ENCODE measurements around the gene FBXL14. TPM values are rescaled to one million over a fixed set of nuclear protein-coding genes. Genes with fewer than 3 reads are reported as not detected.

FBXL14 gene
- total RNA-seq, 4 donors from 2014 or later = 6.3 to 20.4 (median 12.7) TPM

DNA sequence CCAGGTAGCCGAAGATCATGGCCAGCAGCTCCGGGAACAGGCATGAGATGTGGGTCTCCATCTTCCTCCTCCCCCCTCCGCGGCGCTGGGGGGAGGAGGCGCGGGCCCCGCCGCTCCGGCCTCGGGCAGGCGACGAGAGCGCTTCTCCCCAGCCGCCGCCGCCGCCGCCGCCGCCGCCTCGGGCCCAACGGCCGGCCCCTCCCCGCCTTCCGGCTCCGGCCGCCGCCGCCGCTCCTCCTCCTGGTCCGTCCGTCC, 448 bp downstream of the FBXL14 start:
- Histone ChIP-seq H3K27me3 (no peaks in the 10 kb centered on the region), H3K36me3 (no peaks in the 10 kb centered on the region), H3K4me1 (peaks cover 2 to 53% (median 11%) of the 10 kb centered on the region in 4 donors), H3K4me3 (peak overlapping the region; percentile 61 to 91 (median 79)), H3K9me3 (no peaks in the 10 kb centered on the region), H3K27ac (peak overlapping the region; percentile 84 to 98 (median 96))
- no peak for DNase-seq
- TF ChIP-seq, protein P1, sequence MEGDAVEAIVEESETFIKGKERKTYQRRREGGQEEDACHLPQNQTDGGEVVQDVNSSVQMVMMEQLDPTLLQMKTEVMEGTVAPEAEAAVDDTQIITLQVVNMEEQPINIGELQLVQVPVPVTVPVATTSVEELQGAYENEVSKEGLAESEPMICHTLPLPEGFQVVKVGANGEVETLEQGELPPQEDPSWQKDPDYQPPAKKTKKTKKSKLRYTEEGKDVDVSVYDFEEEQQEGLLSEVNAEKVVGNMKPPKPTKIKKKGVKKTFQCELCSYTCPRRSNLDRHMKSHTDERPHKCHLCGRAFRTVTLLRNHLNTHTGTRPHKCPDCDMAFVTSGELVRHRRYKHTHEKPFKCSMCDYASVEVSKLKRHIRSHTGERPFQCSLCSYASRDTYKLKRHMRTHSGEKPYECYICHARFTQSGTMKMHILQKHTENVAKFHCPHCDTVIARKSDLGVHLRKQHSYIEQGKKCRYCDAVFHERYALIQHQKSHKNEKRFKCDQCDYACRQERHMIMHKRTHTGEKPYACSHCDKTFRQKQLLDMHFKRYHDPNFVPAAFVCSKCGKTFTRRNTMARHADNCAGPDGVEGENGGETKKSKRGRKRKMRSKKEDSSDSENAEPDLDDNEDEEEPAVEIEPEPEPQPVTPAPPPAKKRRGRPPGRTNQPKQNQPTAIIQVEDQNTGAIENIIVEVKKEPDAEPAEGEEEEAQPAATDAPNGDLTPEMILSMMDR (IDR thresholded peaks at IDR 0.05) = no peak
- TF ChIP-seq POLR2A (IDR thresholded peaks at IDR 0.05) = peak in 1 of 2 donors; percentile 40

DNA sequence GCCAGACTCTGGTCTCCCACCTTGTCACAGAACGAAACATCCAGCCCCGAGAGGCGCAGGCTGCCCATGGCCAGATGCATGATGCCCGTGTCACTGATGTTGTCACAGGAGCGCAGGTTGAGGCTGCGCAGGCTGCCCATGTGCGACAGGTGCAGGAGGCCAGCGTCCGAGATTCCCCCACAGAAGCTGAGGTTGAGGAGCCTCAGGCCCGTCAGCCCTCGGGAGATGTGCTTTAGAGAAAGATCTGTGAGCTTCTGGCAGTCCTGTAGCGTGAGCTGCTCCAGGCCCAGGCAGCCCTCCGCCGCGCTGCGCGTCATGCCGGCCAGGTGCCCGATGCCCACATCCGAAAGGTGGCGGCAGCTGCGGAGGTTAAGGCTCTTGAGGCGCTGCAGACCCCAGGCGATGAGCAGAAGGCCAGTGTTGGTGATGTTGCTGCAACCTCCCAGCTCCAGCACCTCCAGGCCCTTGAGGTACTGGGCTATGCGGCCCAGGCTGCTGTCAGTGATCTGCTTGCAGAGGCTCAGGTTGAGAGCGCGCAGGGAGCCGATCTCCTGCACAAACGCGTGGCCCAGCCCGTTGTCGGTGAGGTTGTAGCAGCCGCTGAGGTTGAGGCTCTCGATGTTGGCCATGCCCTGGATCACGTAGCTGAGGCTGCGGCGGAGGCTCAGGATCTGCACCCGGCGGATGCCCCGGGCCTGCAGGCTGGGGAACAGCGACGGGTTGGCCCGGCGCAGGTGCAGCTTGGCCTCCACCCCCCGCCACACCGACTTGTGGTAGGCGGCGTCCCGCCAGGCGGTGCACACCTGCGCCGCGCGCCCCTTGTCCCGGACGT, 991 bp downstream of the FBXL14 start:
- Histone ChIP-seq H3K27me3 (no peaks in the 10 kb centered on the region), H3K9me3 (no peaks in the 10 kb centered on the region), H3K4me3 (peak overlapping the region; percentile 61 to 91 (median 79)), H3K27ac (peak overlapping the region; percentile 84 to 98 (median 96)), H3K4me1 (peaks cover 2 to 54% (median 11%) of the 10 kb centered on the region in 4 donors), H3K36me3 (no peaks in the 10 kb centered on the region)
- TF ChIP-seq, protein P1 (IDR thresholded peaks at IDR 0.05) = no peak
- no peak for TF ChIP-seq POLR2A (IDR thresholded peaks at IDR 0.05)
- DNase-seq = peak; percentile 67 to 84 (median 84)

DNA sequence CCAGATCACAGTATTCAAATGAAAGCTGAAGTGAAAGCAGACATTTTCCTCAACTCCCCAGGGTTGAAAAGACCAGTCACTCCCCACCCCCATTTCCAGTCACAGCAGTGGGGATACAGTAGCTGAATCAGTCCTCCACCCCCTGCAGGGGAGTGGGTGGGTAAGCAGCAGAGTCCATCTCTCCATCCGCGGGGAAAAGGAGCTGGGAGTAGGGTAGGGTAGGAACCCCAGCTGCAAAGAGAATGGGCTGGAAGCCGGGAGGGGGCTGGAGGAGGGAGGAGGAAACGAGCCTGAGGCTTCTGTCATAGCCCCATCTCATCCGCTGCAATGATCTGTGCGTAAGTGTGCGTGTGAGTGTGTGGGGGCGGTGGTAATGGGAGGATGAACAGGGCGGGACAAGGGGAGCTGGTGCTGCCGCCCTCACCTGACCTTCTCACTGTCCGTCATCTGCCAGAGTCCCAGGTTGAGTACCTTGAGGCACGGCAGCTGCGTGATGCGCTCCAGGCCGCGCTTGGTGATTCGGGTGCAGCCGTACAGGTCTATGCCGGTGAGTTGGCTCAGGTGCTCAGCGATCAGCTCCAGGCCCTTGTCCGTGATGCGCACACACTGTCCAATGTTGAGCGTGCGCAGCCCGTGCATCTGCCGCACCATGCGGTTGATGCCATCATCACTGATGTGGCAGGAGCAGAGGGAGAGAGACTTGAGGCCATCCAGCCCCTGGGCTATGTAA, 1.8 kb downstream of the FBXL14 start:
- Histone ChIP-seq H3K27me3 (no peaks in the 10 kb centered on the region), H3K27ac (peak overlapping the region; percentile 84 to 98 (median 96)), H3K36me3 (no peaks in the 10 kb centered on the region), H3K4me1 (peaks cover 2 to 62% (median 11%) of the 10 kb centered on the region in 4 donors), H3K4me3 (peak overlapping the region; percentile 61 to 91 (median 79)), H3K9me3 (no peaks in the 10 kb centered on the region)
- peak; percentile 57 to 76 (median 64) for DNase-seq
- TF ChIP-seq POLR2A (IDR thresholded peaks at IDR 0.05) = no peak
- TF ChIP-seq, protein P1 (IDR thresholded peaks at IDR 0.05) = no peak

DNA sequence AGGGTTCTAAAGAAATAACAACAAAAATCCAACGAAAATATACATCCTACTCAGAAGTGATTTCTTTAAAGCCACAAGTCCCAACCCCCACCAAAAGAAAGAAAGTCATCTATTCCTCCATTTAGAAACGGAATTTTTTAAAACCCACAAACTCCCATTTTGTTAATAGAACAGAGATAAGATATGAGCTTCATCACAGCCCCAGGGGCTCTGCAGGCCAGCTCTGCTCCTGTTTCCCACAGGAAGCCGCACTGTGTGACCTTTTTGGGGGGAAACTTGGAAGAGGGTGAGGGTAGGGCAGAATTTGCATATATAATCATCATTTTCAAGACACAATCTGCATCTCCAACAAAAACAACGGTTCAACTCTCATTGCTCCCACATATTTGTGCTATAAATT, 2.8 kb downstream of the FBXL14 start:
- H3K4me1 ChIP-seq = peaks cover 2 to 62% (median 11%) of the 10 kb centered on the region in 4 donors
- DNase-seq = no peak
- H3K9me3 ChIP-seq = no peaks in the 10 kb centered on the region
- no peaks in the 10 kb centered on the region for H3K27me3 ChIP-seq
- H3K4me3 ChIP-seq = peak overlapping the region; percentile 12 to 68 (median 47)
- H3K27ac ChIP-seq = peak overlapping the region in 2 of 4 donors; percentile 84 to 98
- TF ChIP-seq, protein P1 (IDR thresholded peaks at IDR 0.05) = no peak
- no peak for TF ChIP-seq POLR2A (IDR thresholded peaks at IDR 0.05)
- H3K36me3 ChIP-seq = no peaks in the 10 kb centered on the region

DNA sequence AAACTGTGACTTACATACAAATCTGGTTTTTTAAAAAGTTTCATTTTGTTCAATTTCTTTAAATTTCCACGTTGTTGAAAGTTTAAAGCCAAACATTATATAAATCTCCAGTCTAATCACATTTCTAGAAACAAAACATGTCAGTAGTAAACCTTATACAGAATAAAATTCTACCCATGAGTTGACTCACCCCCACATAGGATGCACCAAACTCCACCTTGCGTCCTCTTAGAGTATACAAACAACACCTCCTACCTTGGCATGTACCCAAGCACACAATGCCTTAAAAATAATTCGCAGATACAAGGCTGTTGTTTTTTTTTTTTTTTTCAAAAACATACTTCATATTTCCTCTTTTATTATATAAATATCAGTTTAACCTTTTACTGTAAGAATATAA, 3.3 kb downstream of the FBXL14 start:
- peak in 1 of 3 donors; percentile 58 for DNase-seq
- Histone ChIP-seq H3K9me3 (no peaks in the 10 kb centered on the region), H3K36me3 (no peaks in the 10 kb centered on the region), H3K27ac (peak overlapping the region in 1 of 4 donors; percentile 49), H3K27me3 (no peaks in the 10 kb centered on the region), H3K4me1 (peaks cover 2 to 57% (median 11%) of the 10 kb centered on the region in 4 donors), H3K4me3 (peak overlapping the region in 1 of 4 donors; percentile 61)
- no peak for TF ChIP-seq POLR2A (IDR thresholded peaks at IDR 0.05)
- TF ChIP-seq, protein P1 (IDR thresholded peaks at IDR 0.05) = peak in 3 of 6 experiments; percentile 28 to 33 (median 31)
